Activated T-helper 17 cell treated with anti-CD3 and anti-CD28 coated beads, Interleukin-2, amount 50 U/mL, for 72 hours (primary cell): ENCODE results near the gene COG3. TPM values are rescaled to one million over a fixed set of nuclear protein-coding genes. Genes with fewer than 3 reads are reported as not detected.
A peak's percentile ranks its signal among the peaks of the same experiment; 100 is the strongest.

Experiments
- ATAC-seq: fragments of 150-1000 bp; cut with Tn5 transposase; replicated peaks from 2 replicates; pipeline ENCODE4 v1.10.0; 2021; ENCODE audit warnings: mild to moderate bottlenecking, moderate library complexity
- H3K27ac Mint-ChIP-seq: one replicate; pipeline ENCODE4 v1.8.0; 2022; ENCODE audit warnings: mixed read lengths
- H3K27me3 Mint-ChIP-seq: one replicate; pipeline ENCODE4 v1.8.0; 2022; ENCODE audit warnings: mixed read lengths
- H3K36me3 Mint-ChIP-seq: one replicate; pipeline ENCODE4 v1.8.0; 2022; ENCODE audit warnings: low read depth, mild to moderate bottlenecking, mixed read lengths
- H3K4me1 Mint-ChIP-seq: one replicate; pipeline ENCODE4 v1.8.0; 2022; ENCODE audit warnings: mixed read lengths
- H3K4me3 Mint-ChIP-seq: one replicate; pipeline ENCODE4 v1.8.0; 2022; ENCODE audit warnings: mild to moderate bottlenecking, mixed read lengths
- H3K9me3 Mint-ChIP-seq: one replicate; pipeline ENCODE4 v1.8.0; 2022; ENCODE audit warnings: mixed read lengths
- total RNA-seq, 2 donors: library from RNA; stranded (reverse); gene quantifications; one replicate each; pipeline ENCODE4 v1.2.3, GENCODE V29; 2022

The COG3 gene
- total RNA-seq, 2 donors from 2014 or later, result 22.5 to 24.4 TPM

GRCh38 chr13:45537516-45537915, 72.8 kb downstream of the COG3 start:
- H3K4me1 Mint-ChIP-seq, result peaks cover 4% of the 10 kb centered on the region
- H3K27ac Mint-ChIP-seq, result peak overlapping the region; percentile 14
- ATAC-seq, result no peak
- H3K9me3 Mint-ChIP-seq, result no peaks in the 10 kb centered on the region
- no peaks in the 10 kb centered on the region for H3K27me3 Mint-ChIP-seq
- H3K4me3 Mint-ChIP-seq, result no peak overlapping the region
- H3K36me3 Mint-ChIP-seq, result peaks cover 53% of the 10 kb centered on the region

DNA sequence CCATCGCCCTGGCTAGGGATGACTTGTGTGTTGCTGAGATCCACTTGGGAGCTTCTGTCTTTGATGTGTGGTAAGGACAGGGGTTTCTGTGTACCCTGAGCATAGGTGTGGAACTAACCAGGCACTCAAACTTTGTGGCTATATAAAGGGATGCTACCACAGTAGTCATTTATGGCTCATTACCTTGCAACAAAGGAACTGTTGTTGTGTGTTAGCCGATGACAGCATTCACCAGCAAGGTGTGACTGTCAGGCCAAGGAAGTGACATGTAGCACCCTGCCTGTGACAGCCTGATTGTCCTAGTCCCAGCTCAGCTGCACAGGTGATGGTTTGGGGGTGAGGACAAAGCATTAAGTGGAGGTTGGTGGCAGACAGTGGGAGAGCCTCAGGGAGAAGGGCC, 73.6 kb downstream of the COG3 start:
- H3K36me3 Mint-ChIP-seq, result peaks cover 44% of the 10 kb centered on the region
- no peaks in the 10 kb centered on the region for H3K27me3 Mint-ChIP-seq
- H3K4me3 Mint-ChIP-seq, result no peak overlapping the region
- H3K9me3 Mint-ChIP-seq, result no peaks in the 10 kb centered on the region
- no peak for ATAC-seq
- peaks cover 4% of the 10 kb centered on the region for H3K4me1 Mint-ChIP-seq
- no peak overlapping the region for H3K27ac Mint-ChIP-seq

GRCh38 chr13:45540195-45540594, 75.5 kb downstream of the COG3 start:
- Mint-ChIP-seq H3K4me1 (peaks cover 4% of the 10 kb centered on the region), H3K9me3 (no peaks in the 10 kb centered on the region), H3K27me3 (no peaks in the 10 kb centered on the region), H3K4me3 (no peak overlapping the region), H3K36me3 (peaks cover 26% of the 10 kb centered on the region), H3K27ac (no peak overlapping the region)
- no peak for ATAC-seq

DNA sequence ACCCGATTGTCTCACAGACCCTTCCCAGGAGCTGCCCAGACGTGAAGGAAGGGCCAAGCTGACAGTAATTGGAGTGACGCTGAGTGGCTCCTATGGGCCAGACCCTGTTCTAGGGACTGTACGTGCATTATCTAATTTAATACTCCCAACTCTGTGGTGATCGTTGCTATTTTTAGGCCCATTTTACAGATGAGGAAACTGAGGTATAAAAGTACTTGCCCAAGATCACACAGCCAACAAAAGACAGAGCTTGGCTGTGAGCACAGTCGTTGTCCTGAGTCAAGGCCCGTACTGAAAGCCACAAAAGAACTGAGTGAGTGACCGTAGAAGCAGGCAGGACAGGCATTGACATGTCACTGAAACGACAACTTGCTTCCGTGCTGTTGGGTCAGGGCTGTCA, 76.1 kb downstream of the COG3 start:
- ATAC-seq, result no peak
- Mint-ChIP-seq H3K4me3 (no peak overlapping the region), H3K27me3 (no peaks in the 10 kb centered on the region), H3K9me3 (no peaks in the 10 kb centered on the region), H3K4me1 (peaks cover 4% of the 10 kb centered on the region), H3K36me3 (peaks cover 19% of the 10 kb centered on the region), H3K27ac (no peak overlapping the region)

- no peaks in the 10 kb centered on the region for H3K9me3 Mint-ChIP-seq
- H3K36me3 Mint-ChIP-seq, result peaks cover 10% of the 10 kb centered on the region
- no peak for ATAC-seq
- no peaks in the 10 kb centered on the region for H3K27me3 Mint-ChIP-seq
- no peak overlapping the region for H3K4me3 Mint-ChIP-seq
- H3K27ac Mint-ChIP-seq, result no peak overlapping the region
- H3K4me1 Mint-ChIP-seq, result peaks cover 4% of the 10 kb centered on the region
Measured at GRCh38 chr13:45541806-45542205, 77.1 kb downstream of the COG3 start.

DNA sequence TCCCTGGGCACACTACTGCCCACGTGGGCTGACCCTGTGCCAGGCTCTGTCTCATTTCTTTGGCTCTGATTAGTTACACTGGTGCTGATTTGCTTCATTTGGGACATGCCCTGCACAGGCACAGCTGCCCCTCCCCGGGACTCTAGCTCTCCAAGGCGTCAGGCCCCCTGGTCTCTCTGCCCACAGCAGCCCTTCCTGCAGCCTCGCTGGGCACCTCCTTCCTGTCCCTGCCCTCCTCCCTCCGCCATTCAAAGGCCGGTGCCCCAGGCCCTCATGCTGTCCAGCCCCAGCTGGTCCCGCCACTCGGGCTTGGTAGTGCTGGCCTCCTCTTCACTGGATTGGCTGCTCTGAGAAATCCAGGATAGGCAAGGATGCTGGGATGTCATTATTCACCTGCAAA, 77.7 kb downstream of the COG3 start:
- no peaks in the 10 kb centered on the region for H3K9me3 Mint-ChIP-seq
- H3K4me3 Mint-ChIP-seq, result no peak overlapping the region
- H3K36me3 Mint-ChIP-seq, result peaks cover 4% of the 10 kb centered on the region
- peaks cover 4% of the 10 kb centered on the region for H3K4me1 Mint-ChIP-seq
- H3K27ac Mint-ChIP-seq, result no peak overlapping the region
- ATAC-seq, result no peak
- no peaks in the 10 kb centered on the region for H3K27me3 Mint-ChIP-seq

DNA sequence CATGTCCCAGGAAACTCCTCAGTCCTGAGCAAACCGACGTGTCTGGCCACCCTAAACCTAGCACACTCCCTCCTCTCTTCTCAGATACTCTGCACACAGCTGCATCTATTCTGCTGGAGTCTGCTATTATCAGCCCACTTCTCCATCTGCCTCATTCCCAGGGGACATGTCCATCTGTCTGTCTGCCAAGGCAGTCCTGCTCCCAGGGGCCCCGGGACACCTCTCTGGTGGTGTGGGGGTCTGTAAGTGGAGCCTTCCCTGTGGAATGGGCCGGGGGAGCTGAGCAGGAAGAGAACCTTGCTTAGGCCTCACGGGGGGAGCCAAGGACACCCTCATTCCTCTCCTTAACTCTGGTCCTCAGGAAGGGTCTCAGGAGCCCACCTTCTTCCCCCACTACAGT, 78.1 kb downstream of the COG3 start:
- H3K27me3 Mint-ChIP-seq, result no peaks in the 10 kb centered on the region
- peak overlapping the region; percentile 36 for H3K27ac Mint-ChIP-seq
- no peaks in the 10 kb centered on the region for H3K9me3 Mint-ChIP-seq
- H3K4me1 Mint-ChIP-seq, result peaks cover 4% of the 10 kb centered on the region
- no peaks in the 10 kb centered on the region for H3K36me3 Mint-ChIP-seq
- H3K4me3 Mint-ChIP-seq, result no peak overlapping the region
- no peak for ATAC-seq

- no peak for ATAC-seq
- Mint-ChIP-seq H3K4me3 (no peak overlapping the region), H3K4me1 (no peaks in the 10 kb centered on the region), H3K27me3 (no peaks in the 10 kb centered on the region), H3K27ac (no peak overlapping the region), H3K36me3 (no peaks in the 10 kb centered on the region), H3K9me3 (no peaks in the 10 kb centered on the region)
Measured at GRCh38 chr13:45544520-45544919, 79.8 kb downstream of the COG3 start.

DNA sequence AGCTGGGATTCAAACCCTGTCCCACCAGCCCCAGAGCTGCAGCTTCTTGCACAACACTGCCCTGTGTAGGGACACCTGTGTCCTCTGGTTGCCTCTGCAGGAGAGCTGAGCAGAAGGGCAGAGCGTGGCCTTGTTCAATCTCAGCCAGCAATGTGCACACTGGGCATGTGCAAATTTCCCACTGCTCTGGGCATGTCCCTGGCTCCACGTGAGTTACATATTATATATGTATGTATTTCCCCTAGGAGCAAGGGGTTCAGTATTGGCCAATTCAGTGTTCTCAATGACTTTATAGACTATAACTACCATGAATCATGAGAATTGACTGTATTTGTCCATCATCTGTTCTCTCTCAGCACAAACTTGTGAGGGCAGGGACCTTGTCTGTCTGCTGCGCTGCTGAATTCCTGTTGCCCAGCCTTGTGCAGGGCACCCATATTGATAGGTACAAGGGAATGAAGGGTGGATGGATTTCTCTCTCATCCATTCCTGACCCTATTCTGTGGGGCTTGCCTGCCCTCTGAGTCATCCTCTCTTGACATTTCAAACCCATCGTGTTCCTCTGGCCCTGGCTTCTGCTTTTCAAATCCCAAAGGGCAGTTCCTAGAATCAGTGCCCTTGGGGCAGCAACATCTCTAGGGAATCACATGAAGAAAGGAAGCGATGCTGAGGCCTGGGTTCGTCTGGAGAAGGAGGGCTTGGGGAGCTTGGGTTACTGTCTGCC, 81.1 kb downstream of the COG3 start:
- ATAC-seq, result no peak
- Mint-ChIP-seq H3K27me3 (no peaks in the 10 kb centered on the region), H3K36me3 (no peaks in the 10 kb centered on the region), H3K4me1 (no peaks in the 10 kb centered on the region), H3K4me3 (no peak overlapping the region), H3K9me3 (no peaks in the 10 kb centered on the region), H3K27ac (no peak overlapping the region)

GRCh38 chr13:45546410-45546765, 81.6 kb downstream of the COG3 start:
- Mint-ChIP-seq H3K27me3 (no peaks in the 10 kb centered on the region), H3K4me3 (no peak overlapping the region), H3K4me1 (no peaks in the 10 kb centered on the region), H3K9me3 (no peaks in the 10 kb centered on the region), H3K27ac (no peak overlapping the region), H3K36me3 (no peaks in the 10 kb centered on the region)
- no peak for ATAC-seq

DNA sequence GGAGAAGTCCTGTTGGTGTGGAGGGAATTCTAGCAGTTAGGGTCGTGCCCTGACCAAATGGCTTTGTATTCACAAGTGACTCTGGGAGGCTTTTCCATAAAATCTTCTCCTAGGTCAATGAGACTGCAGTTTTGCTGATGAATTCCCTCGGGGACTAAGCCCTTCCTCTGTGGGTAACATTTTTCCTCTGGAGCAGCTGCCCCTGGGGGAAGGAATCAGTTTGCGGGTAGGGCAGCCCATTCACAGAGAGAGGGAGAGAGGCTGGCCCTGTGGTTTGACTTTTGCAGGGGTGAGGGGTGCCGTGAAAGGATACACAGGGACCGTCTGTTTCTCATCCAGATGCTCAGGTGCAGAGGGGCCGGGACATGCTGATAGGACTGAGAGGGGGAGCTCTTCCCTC, 83.5 kb downstream of the COG3 start:
- Mint-ChIP-seq H3K9me3 (no peaks in the 10 kb centered on the region), H3K36me3 (no peaks in the 10 kb centered on the region), H3K4me3 (no peak overlapping the region), H3K27ac (no peak overlapping the region), H3K27me3 (no peaks in the 10 kb centered on the region), H3K4me1 (no peaks in the 10 kb centered on the region)
- no peak for ATAC-seq

DNA sequence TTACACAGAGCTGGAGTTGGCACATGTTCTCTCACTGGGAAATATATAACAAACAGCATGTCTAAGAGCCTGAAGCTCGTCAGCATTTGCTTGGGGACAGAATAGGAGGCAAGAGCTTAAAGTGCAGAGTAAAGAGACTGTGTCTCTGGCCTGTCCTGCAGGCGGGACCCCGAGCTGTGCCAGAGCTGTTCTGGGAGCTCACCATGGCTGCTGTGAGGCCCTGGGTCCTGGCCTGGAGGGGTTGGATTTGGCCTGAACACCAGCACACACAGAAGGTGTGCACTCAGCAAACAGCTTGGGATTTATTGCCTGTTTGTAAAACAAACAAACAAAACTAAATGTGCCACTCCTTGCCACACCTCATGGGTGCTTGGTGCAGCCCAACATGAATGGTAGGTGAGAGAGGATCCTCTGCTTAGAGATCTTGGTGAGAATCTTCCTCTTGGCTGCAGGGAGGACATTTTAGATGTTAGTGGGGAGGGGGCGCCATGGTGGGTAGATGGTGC, 89.9 kb downstream of the COG3 start:
- no peaks in the 10 kb centered on the region for H3K4me1 Mint-ChIP-seq
- no peak for ATAC-seq
- no peak overlapping the region for H3K27ac Mint-ChIP-seq
- H3K4me3 Mint-ChIP-seq, result no peak overlapping the region
- H3K27me3 Mint-ChIP-seq, result no peaks in the 10 kb centered on the region
- no peaks in the 10 kb centered on the region for H3K9me3 Mint-ChIP-seq
- H3K36me3 Mint-ChIP-seq, result no peaks in the 10 kb centered on the region

DNA sequence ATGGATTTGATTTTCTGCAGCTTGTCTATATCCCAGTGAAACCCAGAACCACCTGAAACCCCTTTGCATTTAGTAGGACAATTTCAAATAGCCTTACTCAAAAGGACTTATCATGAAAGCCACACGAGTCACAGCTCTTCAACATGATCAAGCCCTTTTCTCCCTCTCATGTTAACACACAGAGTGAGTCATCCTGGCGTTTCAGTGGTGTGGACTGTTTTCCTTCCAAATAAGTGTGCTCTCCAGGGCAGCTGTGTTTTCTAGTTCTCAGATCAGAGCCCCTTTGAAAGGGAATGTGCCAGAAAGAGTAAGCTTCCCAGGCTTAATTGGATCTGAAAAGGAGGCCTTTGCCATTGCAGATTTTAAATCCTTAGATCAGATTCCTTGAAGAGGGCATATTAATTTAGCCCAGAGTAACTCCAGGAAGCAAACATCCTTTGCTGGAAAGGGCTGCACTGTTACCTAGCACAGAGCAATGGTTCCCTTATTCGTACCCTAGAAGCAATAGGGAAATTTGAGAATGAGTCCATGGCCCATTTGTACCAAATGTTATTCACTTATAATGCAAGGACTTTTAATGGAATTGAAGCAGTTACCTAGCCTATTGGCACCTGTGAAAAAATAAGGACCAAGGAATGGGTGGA, 99.5 kb downstream of the COG3 start:
- Mint-ChIP-seq H3K36me3 (no peaks in the 10 kb centered on the region), H3K9me3 (no peaks in the 10 kb centered on the region), H3K4me3 (no peak overlapping the region), H3K4me1 (no peaks in the 10 kb centered on the region), H3K27me3 (peaks cover 3% of the 10 kb centered on the region), H3K27ac (no peak overlapping the region)
- ATAC-seq, result peak; percentile 58

DNA sequence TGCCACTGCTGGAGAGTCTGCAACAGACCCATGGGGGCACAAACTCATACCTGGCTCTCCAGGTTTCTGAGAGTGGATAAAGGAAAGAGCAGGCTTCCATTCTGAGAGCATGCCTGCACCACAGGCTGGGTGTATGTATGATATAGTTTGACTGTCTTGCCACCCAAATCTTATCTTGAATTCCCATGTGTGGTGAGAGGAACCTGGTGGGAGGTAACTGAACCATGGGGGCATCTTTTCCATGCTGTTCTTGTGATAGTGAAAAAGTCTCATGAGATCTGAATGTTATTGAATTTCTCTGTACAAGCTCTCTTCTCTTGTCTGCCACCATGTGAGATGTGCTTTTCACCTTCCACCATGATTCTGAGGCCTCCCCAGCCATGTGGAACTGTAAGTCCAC, 100.6 kb downstream of the COG3 start:
- ATAC-seq, result no peak
- Mint-ChIP-seq H3K9me3 (no peaks in the 10 kb centered on the region), H3K27me3 (peaks cover 3% of the 10 kb centered on the region), H3K4me1 (no peaks in the 10 kb centered on the region), H3K36me3 (no peaks in the 10 kb centered on the region), H3K27ac (no peak overlapping the region), H3K4me3 (no peak overlapping the region)

GRCh38 chr13:45575146-45575829, 110.5 kb downstream of the COG3 start:
- ATAC-seq, result no peak
- H3K27ac Mint-ChIP-seq, result no peak overlapping the region
- no peaks in the 10 kb centered on the region for H3K4me1 Mint-ChIP-seq
- H3K27me3 Mint-ChIP-seq, result peaks cover 28% of the 10 kb centered on the region
- no peaks in the 10 kb centered on the region for H3K9me3 Mint-ChIP-seq
- H3K36me3 Mint-ChIP-seq, result no peaks in the 10 kb centered on the region
- H3K4me3 Mint-ChIP-seq, result no peak overlapping the region
